ENCODE measurements around the gene ZKSCAN5.
A peak's percentile ranks its signal among the peaks of the same experiment; 100 is the strongest.
"Not testable (repeated sequence)": the region's sequence is repeated elsewhere in the genome, so short reads cannot be mapped to it uniquely, and the experiment has no call there.

Gene ZKSCAN5

DNA sequence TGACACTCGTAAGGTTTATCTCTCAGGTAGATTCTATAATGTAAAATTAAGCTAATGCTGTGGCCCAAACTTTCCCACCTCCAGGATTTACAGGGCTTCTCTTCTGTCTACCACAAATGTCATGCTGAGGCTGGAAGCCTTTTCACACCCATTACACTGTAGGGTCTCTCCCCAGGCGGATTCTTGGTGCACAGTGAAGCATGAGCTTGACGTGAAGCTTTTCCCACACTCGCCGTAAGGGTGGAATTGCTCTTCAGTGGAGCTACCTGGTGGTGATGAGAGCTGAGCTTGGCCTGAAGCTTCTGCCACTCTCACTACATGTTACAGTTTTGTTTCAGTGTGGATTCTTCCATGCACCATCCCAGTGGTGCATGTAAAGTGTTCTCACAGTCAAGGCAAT is 36.1 kb downstream of the ZKSCAN5 start:
- TF ChIP-seq, protein P1, sequence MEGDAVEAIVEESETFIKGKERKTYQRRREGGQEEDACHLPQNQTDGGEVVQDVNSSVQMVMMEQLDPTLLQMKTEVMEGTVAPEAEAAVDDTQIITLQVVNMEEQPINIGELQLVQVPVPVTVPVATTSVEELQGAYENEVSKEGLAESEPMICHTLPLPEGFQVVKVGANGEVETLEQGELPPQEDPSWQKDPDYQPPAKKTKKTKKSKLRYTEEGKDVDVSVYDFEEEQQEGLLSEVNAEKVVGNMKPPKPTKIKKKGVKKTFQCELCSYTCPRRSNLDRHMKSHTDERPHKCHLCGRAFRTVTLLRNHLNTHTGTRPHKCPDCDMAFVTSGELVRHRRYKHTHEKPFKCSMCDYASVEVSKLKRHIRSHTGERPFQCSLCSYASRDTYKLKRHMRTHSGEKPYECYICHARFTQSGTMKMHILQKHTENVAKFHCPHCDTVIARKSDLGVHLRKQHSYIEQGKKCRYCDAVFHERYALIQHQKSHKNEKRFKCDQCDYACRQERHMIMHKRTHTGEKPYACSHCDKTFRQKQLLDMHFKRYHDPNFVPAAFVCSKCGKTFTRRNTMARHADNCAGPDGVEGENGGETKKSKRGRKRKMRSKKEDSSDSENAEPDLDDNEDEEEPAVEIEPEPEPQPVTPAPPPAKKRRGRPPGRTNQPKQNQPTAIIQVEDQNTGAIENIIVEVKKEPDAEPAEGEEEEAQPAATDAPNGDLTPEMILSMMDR (IDR thresholded peaks at IDR 0.05), result no peak
- Histone ChIP-seq H3K4me3 (no peak overlapping the region), H3K27ac (no peak overlapping the region)
- no peak for DNase-seq (ENCODE audit: low spot score)

GRCh38 chr7:99541212-99541611 is 36.8 kb downstream of the ZKSCAN5 start:
- no peak for DNase-seq (ENCODE audit: low spot score)
- Histone ChIP-seq H3K4me3 (no peak overlapping the region), H3K27ac (no peak overlapping the region)
- TF ChIP-seq, protein P1 (IDR thresholded peaks at IDR 0.05), result no peak

DNA sequence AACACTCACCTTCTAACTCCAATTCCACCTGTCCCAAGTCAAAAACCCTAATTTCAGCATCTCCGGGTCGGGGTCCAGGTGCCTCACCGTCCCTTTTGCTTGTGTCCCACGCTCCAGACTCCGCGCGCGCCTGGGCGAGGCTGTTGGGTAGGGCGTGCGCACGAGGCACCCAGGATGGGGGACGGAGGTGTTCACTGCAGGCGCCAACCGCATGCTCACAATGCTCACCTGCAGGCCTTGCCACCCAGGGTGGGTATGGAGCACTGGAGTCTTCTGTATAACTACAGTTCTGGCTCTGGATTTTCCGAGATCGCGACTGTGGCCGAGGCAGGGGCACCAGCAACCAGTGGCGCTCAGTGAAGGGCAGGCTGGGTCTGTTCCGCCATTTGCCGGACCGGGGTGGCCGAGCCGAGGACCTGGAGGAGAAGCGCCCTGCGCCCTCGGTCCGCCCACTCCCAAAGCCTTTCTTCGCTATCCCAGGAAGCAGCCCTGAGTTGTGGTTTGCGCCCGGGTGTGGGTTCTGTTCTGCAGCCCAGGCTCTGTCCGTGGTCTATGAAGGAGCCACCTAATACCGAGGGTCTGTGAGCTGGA is 38.7 kb downstream of the ZKSCAN5 start:
- no peak overlapping the region for H3K27ac ChIP-seq
- DNase-seq (ENCODE audit: low spot score), result no peak
- TF ChIP-seq, protein P1 (IDR thresholded peaks at IDR 0.05), result no peak
- no peak overlapping the region for H3K4me3 ChIP-seq

GRCh38 chr7:99543916-99544315 is 39.5 kb downstream of the ZKSCAN5 start:
- H3K27ac ChIP-seq, result no peak overlapping the region

GRCh38 chr7:99545308-99545707 is 40.8 kb downstream of the ZKSCAN5 start:
- not testable (repeated sequence) for H3K4me3 ChIP-seq; H3K27ac ChIP-seq; DNase-seq (ENCODE audit: low spot score)

More at GRCh38 chr7:99543916-99544315, 39.5 kb downstream of the ZKSCAN5 start:
- H3K4me3 ChIP-seq, result no peak overlapping the region
- TF ChIP-seq, protein P1 (IDR thresholded peaks at IDR 0.05), result no peak
- DNase-seq (ENCODE audit: low spot score), result no peak

DNA sequence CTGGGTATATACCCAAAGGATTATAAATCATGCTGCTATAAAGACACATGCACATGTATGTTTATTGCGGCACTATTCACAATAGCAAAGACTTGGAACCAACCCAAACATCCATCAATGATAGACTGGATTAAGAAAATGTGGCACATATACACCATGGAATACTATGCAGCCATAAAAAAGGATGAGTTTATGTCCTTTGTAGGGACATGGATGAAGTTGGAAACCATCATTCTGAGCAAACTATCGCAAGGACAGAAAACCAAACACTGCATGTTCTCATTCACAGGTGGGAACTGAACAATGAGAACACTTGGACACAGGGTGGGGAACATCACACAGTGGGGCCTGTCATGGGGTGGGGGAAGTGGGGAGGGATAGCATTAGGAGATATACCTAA is 45.1 kb downstream of the ZKSCAN5 start:
- not testable (repeated sequence) for H3K27ac ChIP-seq; DNase-seq (ENCODE audit: low spot score); H3K4me3 ChIP-seq

DNA sequence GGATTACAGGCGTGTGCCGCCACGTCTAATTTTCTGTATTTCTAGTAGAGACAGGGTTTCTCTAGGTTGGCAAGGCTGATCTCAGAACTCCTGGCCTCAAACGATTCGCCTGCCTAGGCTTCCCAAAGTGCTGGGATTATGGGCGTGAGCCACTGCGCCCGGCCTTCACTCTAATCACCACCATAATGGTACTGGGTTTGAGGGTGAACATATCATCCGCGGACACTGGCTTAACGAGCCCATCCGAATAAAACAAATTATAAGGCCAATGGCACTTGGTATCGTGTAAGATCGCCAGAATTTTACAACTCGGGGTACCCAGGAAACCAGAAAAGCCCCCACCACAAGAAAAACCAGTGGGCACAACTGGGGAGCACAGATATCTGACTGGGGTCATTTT is 46.9 kb downstream of the ZKSCAN5 start:
- TF ChIP-seq, protein P1 (IDR thresholded peaks at IDR 0.05), result no peak
- Histone ChIP-seq H3K4me3 (peak overlapping the region; percentile 99), H3K27ac (peak overlapping the region; percentile 71 to 91)
- no peak for DNase-seq (ENCODE audit: low spot score)

GRCh38 chr7:99551767-99552463 is 47.5 kb downstream of the ZKSCAN5 start, which contains the start of gene FAM200A:
FAM200A (minus strand) TSS chr7:99552114; CDS start chr7:99548407, 3,707 bp downstream.
- H3K4me3 ChIP-seq, result peak within 1 kb of the TSS; percentile 99
- TF ChIP-seq, protein P1 (IDR thresholded peaks at IDR 0.05), result no peak
- DNase-seq (ENCODE audit: low spot score), result peak; percentile 90
- peak within 1 kb of the TSS; percentile 71 to 91 for H3K27ac ChIP-seq
